Bronchial epithelial cell (primary cell): Measurements from ENCODE around the gene MS4A2. TPM values are rescaled to one million over a fixed set of nuclear protein-coding genes. Genes with fewer than 3 reads are reported as not detected.

Experiments
- DNase-seq: peaks from one replicate; pipeline ENCODE4 v3.0.0-alpha.2; 2010; ENCODE audit warnings: low read depth
- FAIRE-seq: peaks from 2 replicates; lab custom pipeline; 2011; peaks lifted over from hg19 to GRCh38; lab: Jason Lieb, UNC
- H3K27me3 ChIP-seq: 2 replicates; pipeline ENCODE4 v1.5.1; 2011; ENCODE audit warnings: low read length; ENCODE audit not compliant: control insufficient read depth, insufficient read depth
- H3K36me3 ChIP-seq: 2 replicates; pipeline ENCODE4 v1.5.1; 2011; ENCODE audit warnings: low read length; ENCODE audit not compliant: control insufficient read depth, insufficient read depth
- H3K4me3 ChIP-seq: 2 replicates; pipeline ENCODE4 v1.5.1; 2011; ENCODE audit warnings: mild to moderate bottlenecking, low read depth, low read length, control low read depth
- total RNA-seq: library from RNA; depleted of rRNA; stranded (reverse); fragments of >200 nt; gene quantifications from 2 replicates; pipeline ENCODE4 v1.2.1, GENCODE V29; 2014
- TF ChIP-seq, protein P1 (sequence below): IDR thresholded peaks from 2 replicates; pipeline ENCODE4 v1.5.1; 2011; ENCODE audit warnings: mild to moderate bottlenecking, moderate library complexity, low read length, control low read depth, inconsistent platforms; ENCODE audit not compliant: insufficient read depth, severe bottlenecking

Gene MS4A2
- total RNA-seq, 1 donor from 2014 or later: not detected

GRCh38 chr11:60111793-60112192 lies 23.3 kb downstream of the MS4A2 start:
- no peak overlapping the region for H3K4me3 ChIP-seq
- H3K27me3 ChIP-seq: no peaks in the 10 kb centered on the region
- no peak for DNase-seq
- no peaks in the 10 kb centered on the region for H3K36me3 ChIP-seq
- TF ChIP-seq, protein P1, sequence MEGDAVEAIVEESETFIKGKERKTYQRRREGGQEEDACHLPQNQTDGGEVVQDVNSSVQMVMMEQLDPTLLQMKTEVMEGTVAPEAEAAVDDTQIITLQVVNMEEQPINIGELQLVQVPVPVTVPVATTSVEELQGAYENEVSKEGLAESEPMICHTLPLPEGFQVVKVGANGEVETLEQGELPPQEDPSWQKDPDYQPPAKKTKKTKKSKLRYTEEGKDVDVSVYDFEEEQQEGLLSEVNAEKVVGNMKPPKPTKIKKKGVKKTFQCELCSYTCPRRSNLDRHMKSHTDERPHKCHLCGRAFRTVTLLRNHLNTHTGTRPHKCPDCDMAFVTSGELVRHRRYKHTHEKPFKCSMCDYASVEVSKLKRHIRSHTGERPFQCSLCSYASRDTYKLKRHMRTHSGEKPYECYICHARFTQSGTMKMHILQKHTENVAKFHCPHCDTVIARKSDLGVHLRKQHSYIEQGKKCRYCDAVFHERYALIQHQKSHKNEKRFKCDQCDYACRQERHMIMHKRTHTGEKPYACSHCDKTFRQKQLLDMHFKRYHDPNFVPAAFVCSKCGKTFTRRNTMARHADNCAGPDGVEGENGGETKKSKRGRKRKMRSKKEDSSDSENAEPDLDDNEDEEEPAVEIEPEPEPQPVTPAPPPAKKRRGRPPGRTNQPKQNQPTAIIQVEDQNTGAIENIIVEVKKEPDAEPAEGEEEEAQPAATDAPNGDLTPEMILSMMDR: no peak
- FAIRE-seq: no peak

- H3K36me3 ChIP-seq: no peaks in the 10 kb centered on the region
- DNase-seq (no peak), FAIRE-seq (no peak)
- H3K27me3 ChIP-seq: no peaks in the 10 kb centered on the region
- TF ChIP-seq, protein P1: no peak
- H3K4me3 ChIP-seq: no peak overlapping the region
Observed at GRCh38 chr11:60116996-60117790, 28.7 kb downstream of the MS4A2 start.

DNA sequence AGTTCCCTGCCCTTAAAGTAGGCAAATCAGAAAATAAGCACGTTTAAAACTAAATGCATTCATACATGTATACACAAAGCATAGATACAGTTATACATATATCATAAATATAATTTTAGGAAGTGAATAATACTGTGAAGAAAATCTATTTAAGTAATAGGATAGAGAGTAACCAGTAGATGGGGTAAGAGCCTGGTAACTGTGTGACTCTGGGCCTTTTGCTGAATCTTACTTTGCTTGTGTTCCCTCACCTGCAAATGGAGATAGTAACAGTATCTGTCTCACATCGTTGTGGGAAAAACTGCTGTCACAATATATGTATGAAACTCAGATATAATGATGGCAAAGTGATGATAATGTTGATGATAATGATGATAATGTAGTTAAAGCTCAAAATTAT lies 29.9 kb downstream of the MS4A2 start:
- FAIRE-seq (no peak), DNase-seq (peak; percentile 9)
- TF ChIP-seq, protein P1: no peak
- Histone ChIP-seq H3K4me3 (no peak overlapping the region), H3K36me3 (no peaks in the 10 kb centered on the region), H3K27me3 (no peaks in the 10 kb centered on the region)

- no peak for DNase-seq
- FAIRE-seq: no peak
- Histone ChIP-seq H3K36me3 (no peaks in the 10 kb centered on the region), H3K27me3 (no peaks in the 10 kb centered on the region), H3K4me3 (no peak overlapping the region)
- TF ChIP-seq, protein P1: no peak
Observed at GRCh38 chr11:60119710-60120109, 31.2 kb downstream of the MS4A2 start.

GRCh38 chr11:60121264-60121663 lies 32.8 kb downstream of the MS4A2 start:
- Histone ChIP-seq H3K36me3 (no peaks in the 10 kb centered on the region), H3K27me3 (no peaks in the 10 kb centered on the region), H3K4me3 (no peak overlapping the region)
- peak; percentile 12 for DNase-seq
- TF ChIP-seq, protein P1: no peak
- no peak for FAIRE-seq

GRCh38 chr11:60122414-60123036 lies 34.1 kb downstream of the MS4A2 start:
- H3K4me3 ChIP-seq: no peak overlapping the region
- FAIRE-seq: no peak
- TF ChIP-seq, protein P1: no peak
- H3K36me3 ChIP-seq: no peaks in the 10 kb centered on the region
- DNase-seq: no peak
- H3K27me3 ChIP-seq: no peaks in the 10 kb centered on the region
